Muscle of back (tissue), 11 donors: Measurements from ENCODE around the gene IMMP2L. TPM values are rescaled to one million over a fixed set of nuclear protein-coding genes. Genes with fewer than 3 reads are reported as not detected.
A peak's percentile ranks its signal among the peaks of the same experiment; 100 is the strongest.

Source experiments
- DNase-seq, 3 donors: peaks; one replicate each; pipeline versions ENCODE4 v3.0.0 to v3.0.0-alpha.2; 2013
- polyA plus RNA-seq, 10 donors: library from polyadenylated mRNA; unstranded; fragments of 120-200 nt; gene quantifications; one replicate each; pipeline ENCODE4 v1.2.1, GENCODE V29; 2013; ENCODE audit not compliant: insufficient read length in 10 of 10

The IMMP2L gene
- polyA plus RNA-seq, 10 donors: 11.9 to 20.5 (median 15.2) TPM

GRCh38 chr7:111401516-111401915 is 160.8 kb downstream of the IMMP2L start:
- no peak for DNase-seq

- DNase-seq: no peak
These were observed 162.2 kb downstream of the IMMP2L start for GRCh38 chr7:111400088-111400487.

GRCh38 chr7:111394891-111395290 is 167.4 kb downstream of the IMMP2L start:
- DNase-seq: no peak

GRCh38 chr7:111393011-111393754 is 169.1 kb downstream of the IMMP2L start:
- peak; percentile 33 to 76 (median 39) for DNase-seq

- no peak for DNase-seq
These were observed 170.0 kb downstream of the IMMP2L start for GRCh38 chr7:111392294-111392693.

- no peak for DNase-seq
These were observed 172.3 kb downstream of the IMMP2L start for GRCh38 chr7:111390000-111390399.

GRCh38 chr7:111388912-111389311 is 173.4 kb downstream of the IMMP2L start:
- DNase-seq: no peak

- DNase-seq: no peak
These were observed 174.3 kb downstream of the IMMP2L start for GRCh38 chr7:111388016-111388415.

- DNase-seq: no peak
These were observed 178.0 kb downstream of the IMMP2L start for GRCh38 chr7:111384065-111384891.

- DNase-seq: no peak
These were observed 179.2 kb downstream of the IMMP2L start for GRCh38 chr7:111383133-111383532.

GRCh38 chr7:111381590-111381989 is 180.7 kb downstream of the IMMP2L start:
- DNase-seq: no peak

- no peak for DNase-seq
These were observed 181.3 kb downstream of the IMMP2L start for GRCh38 chr7:111380945-111381344.

GRCh38 chr7:111374027-111374426 is 188.3 kb downstream of the IMMP2L start:
- no peak for DNase-seq

- no peak for DNase-seq
These were observed 190.9 kb downstream of the IMMP2L start for GRCh38 chr7:111371437-111371836.

GRCh38 chr7:111370002-111370401 is 192.3 kb downstream of the IMMP2L start:
- DNase-seq: no peak

GRCh38 chr7:111368381-111369065 is 193.8 kb downstream of the IMMP2L start:
- DNase-seq: peak; percentile 7 to 28 (median 24)

- peak in 1 of 3 donors; percentile 6 for DNase-seq
These were observed 197.9 kb downstream of the IMMP2L start for GRCh38 chr7:111364413-111364812.

GRCh38 chr7:111363099-111363498 is 199.2 kb downstream of the IMMP2L start:
- peak; percentile 10 to 23 (median 22) for DNase-seq

- DNase-seq: peak; percentile 6 to 19 (median 8)
These were observed 199.7 kb downstream of the IMMP2L start for GRCh38 chr7:111362506-111363054.

GRCh38 chr7:111358915-111359314 is 203.4 kb downstream of the IMMP2L start:
- DNase-seq: no peak

GRCh38 chr7:111357691-111358090 is 204.6 kb downstream of the IMMP2L start:
- DNase-seq: no peak

GRCh38 chr7:111356941-111357340 is 205.4 kb downstream of the IMMP2L start:
- DNase-seq: no peak
